GM21723 (cell line): Measurements from ENCODE around the gene VWA8.
"Not testable (repeated sequence)": the region's sequence is repeated elsewhere in the genome, so short reads cannot be mapped to it uniquely, and the experiment has no call there.

Source experiments
- ATAC-seq: cut with Tn5 transposase; IDR thresholded peaks from one replicate; pipeline ENCODE4 v1.9.1; 2021; ENCODE audit warnings: mild to moderate bottlenecking, moderate library complexity; ENCODE audit not compliant: unreplicated experiment

VWA8 gene

GRCh38 chr13:41599619-41600018 is 361.3 kb downstream of the VWA8 start:
- no peak for ATAC-seq

- ATAC-seq: no peak
Measured at GRCh38 chr13:41597348-41598041, 363.4 kb downstream of the VWA8 start.

GRCh38 chr13:41596190-41596589 is 364.7 kb downstream of the VWA8 start:
- no peak for ATAC-seq

- ATAC-seq: no peak
Measured at GRCh38 chr13:41595298-41595697, 365.6 kb downstream of the VWA8 start.

- no peak for ATAC-seq
Measured at GRCh38 chr13:41590643-41591042, 370.3 kb downstream of the VWA8 start.

GRCh38 chr13:41590122-41590521 is 370.8 kb downstream of the VWA8 start:
- ATAC-seq: no peak

GRCh38 chr13:41589434-41589833 is 371.5 kb downstream of the VWA8 start:
- no peak for ATAC-seq

GRCh38 chr13:41588899-41589298 is 372.0 kb downstream of the VWA8 start:
- no peak for ATAC-seq

GRCh38 chr13:41588448-41588847 is 372.5 kb downstream of the VWA8 start:
- ATAC-seq: no peak

- ATAC-seq: no peak
Measured at GRCh38 chr13:41587490-41587889, 373.4 kb downstream of the VWA8 start.

- no peak for ATAC-seq
Measured at GRCh38 chr13:41586216-41586615, 374.7 kb downstream of the VWA8 start.

GRCh38 chr13:41582027-41582463 is 378.9 kb downstream of the VWA8 start:
- ATAC-seq: no peak

- no peak for ATAC-seq
Measured at GRCh38 chr13:41580345-41580744, 380.6 kb downstream of the VWA8 start.

GRCh38 chr13:41579881-41580280 is 381.0 kb downstream of the VWA8 start:
- no peak for ATAC-seq

- no peak for ATAC-seq
Measured at GRCh38 chr13:41579168-41579567, 381.7 kb downstream of the VWA8 start.

- ATAC-seq: no peak
Measured at GRCh38 chr13:41578371-41578770, 382.5 kb downstream of the VWA8 start.

GRCh38 chr13:41577436-41577835 is 383.5 kb downstream of the VWA8 start:
- ATAC-seq: no peak

- not testable (repeated sequence) for ATAC-seq
Measured at GRCh38 chr13:41573640-41574039, 387.3 kb downstream of the VWA8 start.

GRCh38 chr13:41571817-41572340 is 389.0 kb downstream of the VWA8 start:
- not testable (repeated sequence) for ATAC-seq

GRCh38 chr13:41568972-41569351 is 391.9 kb downstream of the VWA8 start:
- no peak for ATAC-seq

- no peak for ATAC-seq
Measured at GRCh38 chr13:41568143-41568971, 392.6 kb downstream of the VWA8 start.

GRCh38 chr13:41567363-41567762 is 393.5 kb downstream of the VWA8 start:
- no peak for ATAC-seq
